ENCODE measurements around the gene NEMP1.

GRCh38 chr12:57057067-57057751, 21.4 kb downstream of the NEMP1 start:
- TF ChIP-seq POLR2A (IDR thresholded peaks at IDR 0.05) (no peak), CTCF (IDR thresholded peaks at IDR 0.05) (no peak), EP300 (IDR thresholded peaks at IDR 0.05; ENCODE audit: low read depth) (no peak), POLR2AphosphoS5 (IDR thresholded peaks at IDR 0.05) (no peak)

All from transverse colon (tissue), 4 donors.